ENCODE data around the gene GPR158. TPM values are rescaled to one million over a fixed set of nuclear protein-coding genes. Genes with fewer than 3 reads are reported as not detected.

Gene GPR158
- total RNA-seq, 1 experiment from 2014 or later = 0.07 TPM

- no peaks in the 10 kb centered on the region for H3K4me1 Mint-ChIP-seq (ENCODE audit: low read depth, unreplicated experiment)
- Histone ChIP-seq H3K4me1 (no peaks in the 10 kb centered on the region), H3K27me3 (replicated peaks; ENCODE audit: control insufficient read depth, insufficient read depth, low read length) (no peaks in the 10 kb centered on the region), H3K36me3 (ENCODE audit: control insufficient read depth, insufficient read depth, low read length) (no peaks in the 10 kb centered on the region), H3K9me3 (no peaks in the 10 kb centered on the region), H3K4me3 (ENCODE audit: low read depth, low read length) (no peak overlapping the region)
- H3K4me3 Mint-ChIP-seq (ENCODE audit: unreplicated experiment) = no peak overlapping the region
- no peaks in the 10 kb centered on the region for H3K36me3 Mint-ChIP-seq (ENCODE audit: insufficient read depth, unreplicated experiment)
- no TSS peak for BruUV-seq (replicated peaks)
- peaks cover 4% of the 10 kb centered on the region for H3K27me3 Mint-ChIP-seq (ENCODE audit: insufficient read depth, unreplicated experiment)
- intact Hi-C loops (cut with micrococcal nuclease; ENCODE audit: unreplicated experiment) = no loop called here
- H3K27ac Mint-ChIP-seq (ENCODE audit: unreplicated experiment) = no peak overlapping the region
- POLR2A ChIA-PET = no interaction called here
- CTCF ChIA-PET = no interaction called here
- no peak for DNase-seq
- TF ChIP-seq, protein P1, sequence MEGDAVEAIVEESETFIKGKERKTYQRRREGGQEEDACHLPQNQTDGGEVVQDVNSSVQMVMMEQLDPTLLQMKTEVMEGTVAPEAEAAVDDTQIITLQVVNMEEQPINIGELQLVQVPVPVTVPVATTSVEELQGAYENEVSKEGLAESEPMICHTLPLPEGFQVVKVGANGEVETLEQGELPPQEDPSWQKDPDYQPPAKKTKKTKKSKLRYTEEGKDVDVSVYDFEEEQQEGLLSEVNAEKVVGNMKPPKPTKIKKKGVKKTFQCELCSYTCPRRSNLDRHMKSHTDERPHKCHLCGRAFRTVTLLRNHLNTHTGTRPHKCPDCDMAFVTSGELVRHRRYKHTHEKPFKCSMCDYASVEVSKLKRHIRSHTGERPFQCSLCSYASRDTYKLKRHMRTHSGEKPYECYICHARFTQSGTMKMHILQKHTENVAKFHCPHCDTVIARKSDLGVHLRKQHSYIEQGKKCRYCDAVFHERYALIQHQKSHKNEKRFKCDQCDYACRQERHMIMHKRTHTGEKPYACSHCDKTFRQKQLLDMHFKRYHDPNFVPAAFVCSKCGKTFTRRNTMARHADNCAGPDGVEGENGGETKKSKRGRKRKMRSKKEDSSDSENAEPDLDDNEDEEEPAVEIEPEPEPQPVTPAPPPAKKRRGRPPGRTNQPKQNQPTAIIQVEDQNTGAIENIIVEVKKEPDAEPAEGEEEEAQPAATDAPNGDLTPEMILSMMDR (IDR thresholded peaks at IDR 0.05; ENCODE audit: insufficient read depth in 1 of 2, low read depth in 1 of 2, low read length in 1 of 2, severe bottlenecking in 1 of 2, unreplicated experiment in 1 of 2) = no peak
- no peaks in the 10 kb centered on the region for H3K9me3 Mint-ChIP-seq (ENCODE audit: unreplicated experiment)
Measured at GRCh38 chr10:25338271-25338670, 163.5 kb downstream of the GPR158 start.

- Mint-ChIP-seq H3K4me1 (ENCODE audit: low read depth, unreplicated experiment) (no peaks in the 10 kb centered on the region), H3K27me3 (ENCODE audit: insufficient read depth, unreplicated experiment) (peaks cover 4% of the 10 kb centered on the region), H3K27ac (ENCODE audit: unreplicated experiment) (no peak overlapping the region), H3K4me3 (ENCODE audit: unreplicated experiment) (no peak overlapping the region), H3K36me3 (ENCODE audit: insufficient read depth, unreplicated experiment) (no peaks in the 10 kb centered on the region), H3K9me3 (ENCODE audit: unreplicated experiment) (no peaks in the 10 kb centered on the region)
- H3K4me1 ChIP-seq = no peaks in the 10 kb centered on the region
- ChIA-PET CTCF (no interaction called here), POLR2A (no interaction called here)
- no peaks in the 10 kb centered on the region for H3K27me3 ChIP-seq (replicated peaks; ENCODE audit: control insufficient read depth, insufficient read depth, low read length)
- no peaks in the 10 kb centered on the region for H3K9me3 ChIP-seq
- TF ChIP-seq, protein P1 (IDR thresholded peaks at IDR 0.05; ENCODE audit: insufficient read depth in 1 of 2, low read depth in 1 of 2, low read length in 1 of 2, severe bottlenecking in 1 of 2, unreplicated experiment in 1 of 2) = no peak
- H3K36me3 ChIP-seq (ENCODE audit: control insufficient read depth, insufficient read depth, low read length) = no peaks in the 10 kb centered on the region
- BruUV-seq (replicated peaks) = no TSS peak
- H3K4me3 ChIP-seq (ENCODE audit: low read depth, low read length) = no peak overlapping the region
- no peak for DNase-seq
- intact Hi-C loops (cut with micrococcal nuclease; ENCODE audit: unreplicated experiment) = no loop called here
Measured at GRCh38 chr10:25339966-25340365, 165.2 kb downstream of the GPR158 start.

GRCh38 chr10:25349520-25349919 lies 174.7 kb downstream of the GPR158 start:
- TF ChIP-seq, protein P1 (IDR thresholded peaks at IDR 0.05; ENCODE audit: insufficient read depth in 1 of 2, low read depth in 1 of 2, low read length in 1 of 2, severe bottlenecking in 1 of 2, unreplicated experiment in 1 of 2) = no peak
- Mint-ChIP-seq H3K27me3 (ENCODE audit: insufficient read depth, unreplicated experiment) (peaks cover 5% of the 10 kb centered on the region), H3K4me1 (ENCODE audit: low read depth, unreplicated experiment) (no peaks in the 10 kb centered on the region), H3K4me3 (ENCODE audit: unreplicated experiment) (no peak overlapping the region), H3K27ac (ENCODE audit: unreplicated experiment) (no peak overlapping the region), H3K9me3 (ENCODE audit: unreplicated experiment) (no peaks in the 10 kb centered on the region), H3K36me3 (ENCODE audit: insufficient read depth, unreplicated experiment) (no peaks in the 10 kb centered on the region)
- BruUV-seq (replicated peaks) = no TSS peak
- Histone ChIP-seq H3K9me3 (no peaks in the 10 kb centered on the region), H3K36me3 (ENCODE audit: control insufficient read depth, insufficient read depth, low read length) (no peaks in the 10 kb centered on the region), H3K4me1 (no peaks in the 10 kb centered on the region), H3K27me3 (replicated peaks; ENCODE audit: control insufficient read depth, insufficient read depth, low read length) (no peaks in the 10 kb centered on the region), H3K4me3 (ENCODE audit: low read depth, low read length) (no peak overlapping the region)
- DNase-seq = no peak
- ChIA-PET CTCF (no interaction called here), POLR2A (no interaction called here)
- intact Hi-C loops (cut with micrococcal nuclease; ENCODE audit: unreplicated experiment) = no loop called here

Data from Caco-2 (cell line).